ENCODE measurements around the gene NPEPPS. TPM values are rescaled to one million over a fixed set of nuclear protein-coding genes. Genes with fewer than 3 reads are reported as not detected.

Gene NPEPPS
- total RNA-seq, 1 donor from 2014 or later, result 143 TPM

GRCh38 chr17:47611372-47612350, 80.8 kb downstream of the NPEPPS start:
- no peaks in the 10 kb centered on the region for H3K27me3 ChIP-seq (ENCODE audit: insufficient read depth, low read length)
- Mint-ChIP-seq H3K4me1 (ENCODE audit: low read depth, unreplicated experiment) (peaks cover 3% of the 10 kb centered on the region), H3K27me3 (ENCODE audit: low read depth, unreplicated experiment) (no peaks in the 10 kb centered on the region), H3K36me3 (ENCODE audit: low read depth, unreplicated experiment) (peaks cover 4% of the 10 kb centered on the region), H3K4me3 (ENCODE audit: unreplicated experiment) (no peak overlapping the region), H3K27ac (ENCODE audit: unreplicated experiment) (peak overlapping the region; percentile 69), H3K9me3 (ENCODE audit: unreplicated experiment) (no peaks in the 10 kb centered on the region)
- H3K9me3 ChIP-seq (ENCODE audit: insufficient read depth, low read depth, low read length), result no peaks in the 10 kb centered on the region
- no peaks in the 10 kb centered on the region for H4K20me1 ChIP-seq (ENCODE audit: insufficient read depth, low read length)
- peaks cover 2% of the 10 kb centered on the region for H3K4me1 ChIP-seq (ENCODE audit: insufficient read depth, low read length)
- FAIRE-seq, result no peak
- no peak overlapping the region for H3K4me2 ChIP-seq (ENCODE audit: low read length)
- no peak overlapping the region for H3K9ac ChIP-seq (ENCODE audit: low read length)
- TF ChIP-seq EZH2 (IDR thresholded peaks at IDR 0.05; ENCODE audit: insufficient read depth, low read length) (no peak), CTCF (IDR thresholded peaks at IDR 0.05; ENCODE audit: insufficient read depth, low read depth, low read length) (no peak)
- H3K4me3 ChIP-seq (ENCODE audit: insufficient read depth, low read depth, low read length), result no peak overlapping the region
- H3K27ac ChIP-seq (ENCODE audit: low read depth, low read length), result peak overlapping the region; percentile 28
- peak; percentile 33 for DNase-seq (ENCODE audit: low read depth)
- no peak overlapping the region for H2AFZ ChIP-seq (ENCODE audit: low read depth, low read length)
- H3K36me3 ChIP-seq (ENCODE audit: insufficient read depth, low read length), result peaks cover 20% of the 10 kb centered on the region
- no peaks in the 10 kb centered on the region for H3K79me2 ChIP-seq (ENCODE audit: insufficient read depth, low read length)

- Histone ChIP-seq H3K27me3 (ENCODE audit: insufficient read depth, low read length) (no peaks in the 10 kb centered on the region), H3K36me3 (ENCODE audit: insufficient read depth, low read length) (peaks cover 33% of the 10 kb centered on the region), H3K9me3 (ENCODE audit: insufficient read depth, low read depth, low read length) (no peaks in the 10 kb centered on the region), H3K27ac (ENCODE audit: low read depth, low read length) (no peak overlapping the region), H3K4me3 (ENCODE audit: insufficient read depth, low read depth, low read length) (no peak overlapping the region), H3K79me2 (ENCODE audit: insufficient read depth, low read length) (no peaks in the 10 kb centered on the region), H2AFZ (ENCODE audit: low read depth, low read length) (no peak overlapping the region), H4K20me1 (ENCODE audit: insufficient read depth, low read length) (no peaks in the 10 kb centered on the region), H3K4me2 (ENCODE audit: low read length) (no peak overlapping the region), H3K4me1 (ENCODE audit: insufficient read depth, low read length) (peaks cover 5% of the 10 kb centered on the region), H3K9ac (ENCODE audit: low read length) (no peak overlapping the region)
- no peak for FAIRE-seq
- no peaks in the 10 kb centered on the region for H3K27me3 Mint-ChIP-seq (ENCODE audit: low read depth, unreplicated experiment)
- TF ChIP-seq EZH2 (IDR thresholded peaks at IDR 0.05; ENCODE audit: insufficient read depth, low read length) (no peak), CTCF (IDR thresholded peaks at IDR 0.05; ENCODE audit: insufficient read depth, low read depth, low read length) (peak; percentile 79)
- DNase-seq (ENCODE audit: low read depth), result peak; percentile 10
- H3K27ac Mint-ChIP-seq (ENCODE audit: unreplicated experiment), result no peak overlapping the region
- H3K36me3 Mint-ChIP-seq (ENCODE audit: low read depth, unreplicated experiment), result peaks cover 24% of the 10 kb centered on the region
- H3K4me1 Mint-ChIP-seq (ENCODE audit: low read depth, unreplicated experiment), result peaks cover 12% of the 10 kb centered on the region
- no peaks in the 10 kb centered on the region for H3K9me3 Mint-ChIP-seq (ENCODE audit: unreplicated experiment)
- H3K4me3 Mint-ChIP-seq (ENCODE audit: unreplicated experiment), result no peak overlapping the region
Observed at GRCh38 chr17:47615766-47616424, 85.0 kb downstream of the NPEPPS start.
